ENCODE data around the gene FBXO24.
"Not testable (repeated sequence)": the region's sequence is repeated elsewhere in the genome, so short reads cannot be mapped to it uniquely, and the experiment has no call there.

DNA sequence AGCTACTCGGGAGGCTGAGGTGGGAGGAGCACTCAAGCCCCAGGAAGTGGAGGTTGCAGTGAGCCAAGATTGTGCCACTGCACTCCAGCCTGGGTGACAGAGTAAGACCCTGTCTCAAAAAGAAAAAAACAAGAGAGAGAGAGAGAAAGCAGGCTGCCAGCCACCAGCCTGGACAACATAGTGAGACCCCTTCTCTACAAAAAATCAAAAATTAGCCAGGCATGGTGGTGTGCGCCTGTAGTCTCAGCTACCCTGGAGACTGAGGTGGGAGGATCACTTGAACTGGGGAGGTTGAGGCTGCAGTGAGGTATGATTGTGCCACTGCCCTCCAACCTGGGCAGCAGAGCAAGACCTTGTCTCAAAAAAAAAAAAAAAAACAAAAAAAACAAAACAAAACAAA, 49.4 kb upstream of the FBXO24 start:
- TF ChIP-seq, protein P1, sequence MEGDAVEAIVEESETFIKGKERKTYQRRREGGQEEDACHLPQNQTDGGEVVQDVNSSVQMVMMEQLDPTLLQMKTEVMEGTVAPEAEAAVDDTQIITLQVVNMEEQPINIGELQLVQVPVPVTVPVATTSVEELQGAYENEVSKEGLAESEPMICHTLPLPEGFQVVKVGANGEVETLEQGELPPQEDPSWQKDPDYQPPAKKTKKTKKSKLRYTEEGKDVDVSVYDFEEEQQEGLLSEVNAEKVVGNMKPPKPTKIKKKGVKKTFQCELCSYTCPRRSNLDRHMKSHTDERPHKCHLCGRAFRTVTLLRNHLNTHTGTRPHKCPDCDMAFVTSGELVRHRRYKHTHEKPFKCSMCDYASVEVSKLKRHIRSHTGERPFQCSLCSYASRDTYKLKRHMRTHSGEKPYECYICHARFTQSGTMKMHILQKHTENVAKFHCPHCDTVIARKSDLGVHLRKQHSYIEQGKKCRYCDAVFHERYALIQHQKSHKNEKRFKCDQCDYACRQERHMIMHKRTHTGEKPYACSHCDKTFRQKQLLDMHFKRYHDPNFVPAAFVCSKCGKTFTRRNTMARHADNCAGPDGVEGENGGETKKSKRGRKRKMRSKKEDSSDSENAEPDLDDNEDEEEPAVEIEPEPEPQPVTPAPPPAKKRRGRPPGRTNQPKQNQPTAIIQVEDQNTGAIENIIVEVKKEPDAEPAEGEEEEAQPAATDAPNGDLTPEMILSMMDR (conservative IDR thresholded peaks at IDR 0.05; ENCODE audit: low read depth, low read length) = not testable (repeated sequence)
- not testable (repeated sequence) for TF ChIP-seq EZH2 (IDR thresholded peaks at IDR 0.05; ENCODE audit: borderline replicate concordance, low read depth, low read length, poor library complexity, severe bottlenecking)
